ENCODE results near the gene ZNF800. TPM values are rescaled to one million over a fixed set of nuclear protein-coding genes. Genes with fewer than 3 reads are reported as not detected.
A peak's percentile ranks its signal among the peaks of the same experiment; 100 is the strongest.

ZNF800 gene
- total RNA-seq, 4 donors from 2014 or later, result 31.7 to 60.7 (median 41.5) TPM

DNA sequence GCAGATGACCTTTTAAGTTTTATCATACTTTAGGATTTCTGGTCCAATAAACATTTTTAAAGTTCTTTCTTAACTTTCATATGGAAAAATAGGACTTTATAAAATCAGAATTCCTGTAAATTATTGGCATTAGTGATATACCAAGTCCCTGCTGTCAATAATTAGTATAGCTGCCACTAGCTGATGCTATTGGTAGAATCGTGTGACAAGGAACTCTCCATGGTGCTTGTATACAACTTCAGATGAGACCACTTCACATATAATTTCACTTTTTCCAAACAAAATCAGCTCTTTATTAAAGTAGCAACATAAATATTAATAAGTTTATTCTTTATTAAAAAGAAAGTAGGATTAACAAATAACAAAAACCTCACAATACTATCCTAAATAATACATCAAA lies 49.9 kb downstream of the ZNF800 start:
- peaks cover 0 to 12% (median 3%) of the 10 kb centered on the region in 4 donors for H3K4me1 ChIP-seq
- in situ Hi-C loops (cut with MboI; ENCODE audit: low pct_ligation_motif_present in 1 of 4, low pct_unique_long_range_greater_than_20kb in 1 of 4, low sequenced_read_pairs in 3 of 4), result loop anchor here in 1 of 4 donors (10.0 kb wide), 1 partner anchor 102 kb away; no protein-coding TSS in a partner anchor
- no peak overlapping the region for H3K27ac ChIP-seq
- WGBS, 2 donors (ENCODE audit: low coverage in 1 of 2), result 60 to 80% methylated on average over 1 of the region's 1 CpG
- H3K4me3 ChIP-seq, result no peak overlapping the region
- no peaks in the 10 kb centered on the region for H3K27me3 ChIP-seq
- H3K36me3 ChIP-seq, result no peaks in the 10 kb centered on the region
- TF ChIP-seq POLR2AphosphoS5 (IDR thresholded peaks at IDR 0.05), result no peak
- no peak for TF ChIP-seq EP300 (IDR thresholded peaks at IDR 0.05; ENCODE audit: low read depth)
- no peak for TF ChIP-seq CTCF (IDR thresholded peaks at IDR 0.05)
- no peak for TF ChIP-seq POLR2A (IDR thresholded peaks at IDR 0.05)
- no peak for DNase-seq
- intact Hi-C loops (cut with DNase I; ENCODE audit: low total_unique reads), result no loop called here
- peaks cover 3 to 7% of the 10 kb centered on the region in 2 donors for H3K9me3 ChIP-seq

DNA sequence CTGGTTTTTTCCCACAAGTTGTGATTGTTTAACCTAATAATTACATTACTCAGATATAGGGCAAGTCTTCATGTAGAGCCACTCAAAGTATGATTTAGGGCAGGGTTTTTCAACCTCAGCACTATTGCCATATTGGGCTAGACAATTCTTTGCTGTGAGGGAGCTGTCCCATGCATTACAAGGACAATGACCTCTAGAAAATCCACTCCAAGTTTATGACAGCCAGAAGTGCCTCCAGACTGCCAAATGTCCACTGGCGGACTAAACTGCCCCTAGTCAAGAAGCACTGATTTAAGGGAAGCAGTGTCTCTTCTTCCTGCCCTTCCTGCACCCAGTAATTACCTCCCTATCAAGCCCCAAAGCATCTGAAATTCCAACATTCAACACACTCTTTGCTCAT lies 54.4 kb downstream of the ZNF800 start:
- no peaks in the 10 kb centered on the region for H3K36me3 ChIP-seq
- H3K4me1 ChIP-seq, result peaks cover 0 to 13% (median 0%) of the 10 kb centered on the region in 4 donors
- H3K9me3 ChIP-seq, result peaks cover 0 to 6% of the 10 kb centered on the region in 2 donors
- 76% methylated on average over 1 of the region's 1 CpG; no CpG with 5 or more reads in 1 of the 2 donors for WGBS, 2 donors (ENCODE audit: low coverage in 1 of 2)
- H3K27ac ChIP-seq, result peak overlapping the region in 1 of 4 donors; percentile 36
- no peak for DNase-seq
- H3K27me3 ChIP-seq, result no peaks in the 10 kb centered on the region
- TF ChIP-seq EP300 (IDR thresholded peaks at IDR 0.05; ENCODE audit: low read depth) (no peak), POLR2A (IDR thresholded peaks at IDR 0.05) (no peak), POLR2AphosphoS5 (IDR thresholded peaks at IDR 0.05) (no peak), CTCF (IDR thresholded peaks at IDR 0.05) (no peak)
- intact Hi-C loops (cut with DNase I; ENCODE audit: low total_unique reads), result no loop called here
- H3K4me3 ChIP-seq, result no peak overlapping the region
- in situ Hi-C loops (cut with MboI; ENCODE audit: low pct_ligation_motif_present in 1 of 4, low pct_unique_long_range_greater_than_20kb in 1 of 4, low sequenced_read_pairs in 3 of 4), result no loop called here

GRCh38 chr7:127337581-127337980 lies 54.9 kb downstream of the ZNF800 start:
- no peaks in the 10 kb centered on the region for H3K27me3 ChIP-seq
- intact Hi-C loops (cut with DNase I; ENCODE audit: low total_unique reads), result loop anchor here (1.0 kb wide), 1 partner anchor 11 kb away; no protein-coding TSS in a partner anchor
- no peaks in the 10 kb centered on the region for H3K36me3 ChIP-seq
- H3K4me1 ChIP-seq, result peaks cover 0 to 13% (median 0%) of the 10 kb centered on the region in 4 donors
- H3K9me3 ChIP-seq, result peaks cover 0 to under 1% of the 10 kb centered on the region in 2 donors
- H3K4me3 ChIP-seq, result no peak overlapping the region
- DNase-seq, result peak; percentile 77
- 37 to 48% methylated on average over 3 to 5 of the region's 5 CpGs for WGBS, 2 donors (ENCODE audit: low coverage in 1 of 2)
- in situ Hi-C loops (cut with MboI; ENCODE audit: low pct_ligation_motif_present in 1 of 4, low pct_unique_long_range_greater_than_20kb in 1 of 4, low sequenced_read_pairs in 3 of 4), result no loop called here
- peak overlapping the region in 2 of 4 donors; percentile 36 to 46 for H3K27ac ChIP-seq
- TF ChIP-seq POLR2AphosphoS5 (IDR thresholded peaks at IDR 0.05) (no peak), EP300 (IDR thresholded peaks at IDR 0.05; ENCODE audit: low read depth) (no peak), POLR2A (IDR thresholded peaks at IDR 0.05) (no peak), CTCF (IDR thresholded peaks at IDR 0.05) (no peak)

DNA sequence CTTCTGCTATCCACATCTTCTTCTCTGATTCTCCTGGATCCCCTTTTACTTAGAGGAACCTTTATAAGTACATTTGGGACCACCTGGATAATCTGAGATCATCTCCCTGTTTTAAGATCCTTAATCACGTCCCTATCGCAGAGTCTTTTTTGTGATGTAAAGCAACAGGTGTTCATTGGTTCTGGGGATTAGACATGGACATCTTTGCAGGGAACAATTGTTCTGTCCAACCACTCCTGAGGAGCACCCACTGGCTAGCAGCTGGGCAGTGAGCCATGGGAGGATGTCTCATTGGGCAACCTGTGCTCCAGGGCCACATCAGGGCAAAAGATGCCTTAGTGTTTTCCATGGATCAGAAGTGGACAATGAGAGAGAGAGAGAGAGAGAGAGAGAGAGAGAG lies 56.0 kb downstream of the ZNF800 start:
- WGBS, 2 donors (ENCODE audit: low coverage in 1 of 2), result 94 to 100% methylated on average over 2 of the region's 2 CpGs
- Histone ChIP-seq H3K4me1 (peaks cover 0 to 13% (median 0%) of the 10 kb centered on the region in 4 donors), H3K27ac (no peak overlapping the region), H3K27me3 (no peaks in the 10 kb centered on the region), H3K36me3 (no peaks in the 10 kb centered on the region), H3K9me3 (no peaks in the 10 kb centered on the region), H3K4me3 (no peak overlapping the region)
- TF ChIP-seq CTCF (IDR thresholded peaks at IDR 0.05) (no peak), POLR2A (IDR thresholded peaks at IDR 0.05) (no peak), EP300 (IDR thresholded peaks at IDR 0.05; ENCODE audit: low read depth) (no peak), POLR2AphosphoS5 (IDR thresholded peaks at IDR 0.05) (no peak)
- intact Hi-C loops (cut with DNase I; ENCODE audit: low total_unique reads), result no loop called here
- in situ Hi-C loops (cut with MboI; ENCODE audit: low pct_ligation_motif_present in 1 of 4, low pct_unique_long_range_greater_than_20kb in 1 of 4, low sequenced_read_pairs in 3 of 4), result no loop called here
- DNase-seq, result no peak

Data from transverse colon (tissue), 4 donors.